ENCODE results near the gene DUOX1. TPM values are rescaled to one million over a fixed set of nuclear protein-coding genes. Genes with fewer than 3 reads are reported as not detected.

The DUOX1 gene
- total RNA-seq, 1 donor from 2014 or later: 327 TPM

GRCh38 chr15:45199136-45199810, 69.5 kb downstream of the DUOX1 start:
- Histone ChIP-seq H3K27me3 (no peaks in the 10 kb centered on the region), H3K4me1 (peaks cover 9% of the 10 kb centered on the region), H3K36me3 (no peaks in the 10 kb centered on the region), H3K4me3 (peak overlapping the region; percentile 68), H3K27ac (peak overlapping the region; percentile 97), H3K9me3 (no peaks in the 10 kb centered on the region)
- TF ChIP-seq CTCF (IDR thresholded peaks at IDR 0.05): no peak
- DNase-seq (no peak), ATAC-seq (no peak)
- intact Hi-C loops (cut with DNase I): no loop called here

GRCh38 chr15:45200001-45200798, 70.4 kb downstream of the DUOX1 start:
- Histone ChIP-seq H3K27ac (peak overlapping the region; percentile 97), H3K36me3 (no peaks in the 10 kb centered on the region), H3K4me3 (peak overlapping the region; percentile 68), H3K4me1 (peaks cover 9% of the 10 kb centered on the region), H3K27me3 (no peaks in the 10 kb centered on the region), H3K9me3 (no peaks in the 10 kb centered on the region)
- intact Hi-C loops (cut with DNase I): no loop called here
- TF ChIP-seq CTCF (IDR thresholded peaks at IDR 0.05): no peak
- peak; percentile 82 for ATAC-seq
- DNase-seq: peak; percentile 94

GRCh38 chr15:45200799-45201556, 71.2 kb downstream of the DUOX1 start:
- DNase-seq: peak; percentile 91
- Histone ChIP-seq H3K36me3 (no peaks in the 10 kb centered on the region), H3K4me1 (peaks cover 9% of the 10 kb centered on the region), H3K27me3 (no peaks in the 10 kb centered on the region), H3K4me3 (peak overlapping the region; percentile 68), H3K27ac (peak overlapping the region; percentile 97), H3K9me3 (no peaks in the 10 kb centered on the region)
- no peak for TF ChIP-seq CTCF (IDR thresholded peaks at IDR 0.05)
- intact Hi-C loops (cut with DNase I): no loop called here
- ATAC-seq: peak; percentile 66

GRCh38 chr15:45201557-45201859, 71.7 kb downstream of the DUOX1 start:
- no peak for DNase-seq
- intact Hi-C loops (cut with DNase I): no loop called here
- TF ChIP-seq CTCF (IDR thresholded peaks at IDR 0.05): no peak
- H3K9me3 ChIP-seq: no peaks in the 10 kb centered on the region
- H3K27ac ChIP-seq: peak overlapping the region; percentile 97
- H3K27me3 ChIP-seq: no peaks in the 10 kb centered on the region
- H3K4me3 ChIP-seq: no peak overlapping the region
- peaks cover 9% of the 10 kb centered on the region for H3K4me1 ChIP-seq
- no peaks in the 10 kb centered on the region for H3K36me3 ChIP-seq
- ATAC-seq: no peak

GRCh38 chr15:45201869-45202268, 72.1 kb downstream of the DUOX1 start:
- no peaks in the 10 kb centered on the region for H3K36me3 ChIP-seq

More at GRCh38 chr15:45201869-45202268, 72.1 kb downstream of the DUOX1 start:
- Histone ChIP-seq H3K27me3 (no peaks in the 10 kb centered on the region), H3K4me3 (no peak overlapping the region), H3K9me3 (no peaks in the 10 kb centered on the region), H3K4me1 (peaks cover 9% of the 10 kb centered on the region), H3K27ac (peak overlapping the region; percentile 97)
- intact Hi-C loops (cut with DNase I): no loop called here
- DNase-seq (no peak), ATAC-seq (no peak)
- no peak for TF ChIP-seq CTCF (IDR thresholded peaks at IDR 0.05)
